ENCODE data around the gene STX10.

Gene STX10

DNA sequence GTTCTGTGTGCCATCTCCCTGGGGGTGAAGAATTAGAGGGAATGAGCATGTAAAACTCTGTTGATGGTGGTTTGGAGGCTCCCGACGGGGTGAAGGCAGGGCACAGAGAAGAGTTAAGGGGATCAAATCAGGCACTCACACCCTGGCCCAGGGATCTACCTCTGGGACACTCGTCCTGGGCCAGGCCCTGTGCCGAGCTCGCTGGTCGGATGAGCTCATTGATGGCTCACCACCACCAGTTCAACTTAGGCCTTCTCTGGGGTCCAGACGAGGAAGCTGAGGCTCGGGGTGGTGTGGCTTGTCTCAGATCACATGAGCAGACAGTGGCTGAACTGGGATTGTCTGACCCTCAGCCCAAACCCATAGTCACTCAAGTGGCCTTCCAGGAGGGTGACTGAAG is 30.5 kb downstream of the STX10 start:
- DNase-seq (ENCODE audit: low spot score) = peak; percentile 26

DNA sequence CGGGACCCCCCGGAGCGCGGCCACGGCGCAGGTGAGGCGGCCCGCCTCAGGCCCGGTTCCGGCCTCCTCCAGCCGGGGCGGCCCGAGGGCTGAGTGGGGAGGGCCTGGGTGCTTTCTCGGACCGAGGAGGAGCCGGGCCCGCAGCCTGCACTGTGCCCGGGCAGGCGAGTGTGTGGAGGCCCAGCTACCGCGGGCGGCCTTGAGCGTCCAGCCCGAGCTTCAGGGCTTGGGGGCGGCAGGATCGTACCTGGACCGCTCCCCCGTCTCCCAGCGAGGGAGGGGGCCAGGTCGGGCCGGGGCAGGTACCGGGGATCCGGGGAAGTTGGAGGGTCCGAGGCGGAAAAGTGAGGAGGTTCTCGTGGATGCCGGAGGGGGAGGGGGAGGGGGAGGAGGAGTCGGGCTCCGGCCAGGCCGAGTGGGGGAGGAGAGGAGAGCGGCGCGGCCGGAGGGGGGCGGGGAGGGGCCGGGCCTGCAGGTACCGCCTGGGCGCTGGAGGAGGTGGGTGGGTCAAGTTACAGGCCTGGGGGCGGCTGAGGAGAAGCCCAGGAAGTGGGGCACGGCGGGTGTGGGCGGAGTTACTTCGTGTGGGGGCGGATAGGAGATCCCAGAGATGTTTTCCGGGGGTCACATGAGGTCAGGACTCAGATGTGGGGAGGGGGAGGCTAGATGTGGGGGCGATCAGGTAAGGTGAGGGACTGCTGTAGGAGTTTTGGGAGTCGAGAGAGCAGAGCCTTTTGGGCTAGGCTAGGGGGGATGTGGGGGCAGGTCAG is 31.6 kb downstream of the STX10 start:
- DNase-seq (ENCODE audit: low spot score) = peak; percentile 65

DNA sequence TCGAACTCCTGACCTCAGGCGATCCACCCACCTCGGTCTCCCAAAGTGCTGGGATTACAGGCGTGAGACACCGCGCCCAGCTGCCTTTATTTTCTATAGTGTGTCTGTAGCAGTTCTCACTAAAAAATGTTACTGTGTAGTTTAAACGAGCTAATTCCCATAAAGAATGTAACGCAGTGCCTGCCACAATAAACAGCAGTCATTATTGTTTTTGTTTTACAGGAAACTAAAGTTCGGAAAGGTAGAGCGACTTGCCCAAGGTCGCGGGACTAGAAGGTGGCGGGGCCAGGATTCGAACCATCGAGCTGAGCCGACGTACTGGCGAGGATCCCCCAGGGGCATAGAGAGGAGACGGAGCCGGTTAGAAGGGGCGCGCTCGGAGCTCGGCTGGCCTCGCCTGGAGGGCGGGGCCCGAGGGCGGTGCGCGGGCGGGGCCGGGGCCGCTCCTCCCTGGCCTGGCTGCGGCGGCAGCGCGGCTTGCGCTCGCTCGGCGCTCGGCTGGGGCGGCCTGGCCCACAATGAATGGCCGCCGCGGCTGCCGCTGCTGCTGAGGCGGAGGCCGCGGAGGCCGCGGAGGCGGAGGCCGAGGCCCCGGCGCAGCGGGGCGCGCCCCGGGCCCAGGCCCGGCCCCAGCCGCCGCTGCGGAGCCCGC is 32.3 kb downstream of the STX10 start, which contains the start of gene NACC1:
NACC1 (plus strand) TSS at position 493 of the 652 bp plus-strand sequence. CDS start 16,944 bp downstream, outside the sequence.
- peak; percentile 92 for DNase-seq (ENCODE audit: low spot score)

DNA sequence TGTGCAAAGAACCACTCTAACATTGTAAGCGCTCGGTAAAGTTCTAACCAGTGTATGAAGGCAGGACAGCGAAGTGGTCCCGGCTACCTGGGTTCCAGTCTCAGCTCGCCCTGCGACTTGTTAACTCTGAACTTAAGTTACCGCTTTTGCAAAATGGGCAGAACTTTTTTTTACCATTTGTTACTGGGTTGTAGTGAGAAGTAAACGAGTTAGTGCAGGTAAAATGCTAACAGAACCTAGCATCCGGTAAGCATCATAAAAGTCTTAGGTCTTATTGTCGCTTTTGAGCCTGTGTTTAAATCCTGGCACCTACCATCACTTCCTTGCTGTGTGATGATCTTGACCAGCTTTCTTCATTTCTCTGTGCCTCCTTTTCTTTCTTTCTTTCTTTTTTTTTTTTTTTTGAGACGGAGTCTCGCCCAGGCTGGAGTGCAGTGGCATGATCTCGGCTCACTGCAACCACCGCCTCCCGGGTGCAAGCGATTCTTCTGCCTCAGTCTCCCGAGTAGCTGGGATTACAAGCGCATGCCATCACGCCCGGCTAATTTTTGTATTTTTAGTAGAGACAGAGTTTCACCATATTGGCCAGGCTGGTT is 32.9 kb downstream of the STX10 start:
- DNase-seq (ENCODE audit: low spot score) = no peak

DNA sequence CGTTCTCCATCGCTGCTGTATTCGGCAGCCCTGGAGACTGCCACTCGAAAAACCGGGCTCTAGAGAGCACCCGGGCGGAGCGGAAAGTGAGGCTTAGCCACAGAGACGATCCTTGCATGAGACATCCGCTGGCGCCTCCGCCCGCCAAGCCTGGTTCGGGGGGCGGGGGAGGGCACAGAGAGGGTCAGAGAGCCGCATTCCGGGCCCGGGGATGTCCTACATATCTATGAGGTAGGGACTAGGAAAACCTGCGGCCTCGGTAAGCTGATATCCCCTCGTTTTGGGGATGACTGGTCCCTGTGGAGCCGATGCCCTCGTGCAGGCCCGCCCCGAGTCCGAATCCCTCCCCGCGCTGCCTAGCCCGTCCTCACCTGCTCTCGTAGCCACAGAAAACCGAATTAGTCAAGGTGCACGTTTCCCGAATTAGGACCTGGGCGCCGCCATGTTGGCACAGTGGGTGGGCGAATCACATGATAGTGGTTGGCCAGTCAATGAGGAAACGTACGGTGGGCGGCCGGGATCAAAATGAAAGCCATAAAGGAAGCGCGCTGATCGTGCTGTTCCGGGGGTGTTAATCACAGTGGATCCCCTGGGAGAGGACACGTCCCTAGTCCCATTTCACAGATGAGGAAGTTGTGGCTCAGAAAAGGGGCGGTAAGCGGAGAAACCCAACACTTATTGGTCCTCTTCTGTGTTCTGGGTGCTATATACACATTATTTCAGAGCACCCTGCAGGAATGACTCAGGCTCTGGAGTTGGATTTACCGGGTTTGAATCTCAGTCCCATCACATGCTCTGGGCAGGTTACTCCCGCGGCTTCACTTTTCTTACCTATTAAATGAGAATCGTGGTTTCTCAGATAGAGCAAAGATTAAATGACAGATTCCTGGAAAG is 33.6 kb downstream of the STX10 start, which contains the start of gene TRMT1:
TRMT1 (minus strand) TSS at position 459 of the 894 bp plus-strand sequence; CDS start at position 118, 341 bp downstream.
- peak; percentile 95 for DNase-seq (ENCODE audit: low spot score)

DNA sequence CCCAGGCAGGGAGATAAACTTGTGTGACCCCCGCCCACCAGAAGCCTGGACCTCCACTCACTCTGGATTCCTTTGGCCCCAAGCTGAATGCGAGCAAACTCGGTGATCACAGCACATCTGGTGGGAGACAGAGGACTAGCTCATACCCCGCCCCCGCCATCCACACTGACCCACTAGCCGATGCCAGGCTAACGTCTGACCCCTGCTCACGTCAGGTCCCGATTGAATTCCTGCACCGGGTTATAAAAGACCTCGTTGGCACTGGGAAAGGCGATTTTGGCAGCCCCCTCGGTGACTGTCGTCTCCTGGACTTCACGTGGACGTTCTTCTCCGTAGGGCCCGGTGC is 34.3 kb downstream of the STX10 start:
- DNase-seq (ENCODE audit: low spot score) = no peak

DNA sequence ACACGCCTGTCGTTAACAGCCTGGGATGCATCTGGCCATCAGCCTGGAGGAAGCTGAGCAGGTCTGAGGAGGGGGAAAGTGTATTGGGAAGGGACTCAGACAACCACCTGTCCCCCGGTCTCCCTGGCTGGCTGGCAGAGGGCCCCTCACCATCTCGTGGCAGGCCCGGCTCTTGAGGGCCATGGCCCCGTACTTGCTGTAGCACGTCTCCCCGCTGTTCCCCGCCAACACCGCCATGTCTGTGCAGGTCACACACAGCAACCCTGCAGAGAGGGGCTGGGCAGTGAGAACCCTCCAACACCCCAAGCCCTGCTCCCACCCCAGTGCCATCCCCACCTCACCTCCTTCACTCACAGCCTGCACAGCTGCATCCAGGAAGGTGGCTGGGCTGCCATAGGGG is 37.6 kb downstream of the STX10 start:
- DNase-seq (ENCODE audit: low spot score) = no peak

DNA sequence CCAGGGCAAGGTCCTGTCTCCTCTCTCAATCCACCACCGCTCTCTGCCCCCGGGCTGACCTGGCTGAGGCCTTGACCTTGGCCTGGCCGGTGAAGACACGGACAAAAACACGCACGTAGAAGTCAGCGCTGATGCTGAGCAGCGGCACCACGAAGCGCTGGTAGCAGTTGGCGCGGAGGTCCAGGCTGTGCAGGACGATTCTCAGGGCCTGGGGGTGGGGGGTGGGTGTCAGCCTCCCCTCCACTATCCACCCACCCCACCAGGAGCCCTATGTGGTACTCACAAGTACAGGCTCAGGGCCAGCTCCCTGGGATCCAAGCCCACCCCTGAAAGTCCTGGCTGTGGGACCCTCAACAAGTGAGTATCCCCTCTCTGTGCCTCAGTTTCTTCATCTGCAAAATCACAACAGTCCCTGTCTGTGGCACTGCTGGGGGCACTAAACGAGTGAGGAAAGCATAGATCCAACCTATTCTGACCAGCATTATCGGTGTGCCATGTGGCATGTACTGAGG is 40.0 kb downstream of the STX10 start:
- no peak for DNase-seq (ENCODE audit: low spot score)

DNA sequence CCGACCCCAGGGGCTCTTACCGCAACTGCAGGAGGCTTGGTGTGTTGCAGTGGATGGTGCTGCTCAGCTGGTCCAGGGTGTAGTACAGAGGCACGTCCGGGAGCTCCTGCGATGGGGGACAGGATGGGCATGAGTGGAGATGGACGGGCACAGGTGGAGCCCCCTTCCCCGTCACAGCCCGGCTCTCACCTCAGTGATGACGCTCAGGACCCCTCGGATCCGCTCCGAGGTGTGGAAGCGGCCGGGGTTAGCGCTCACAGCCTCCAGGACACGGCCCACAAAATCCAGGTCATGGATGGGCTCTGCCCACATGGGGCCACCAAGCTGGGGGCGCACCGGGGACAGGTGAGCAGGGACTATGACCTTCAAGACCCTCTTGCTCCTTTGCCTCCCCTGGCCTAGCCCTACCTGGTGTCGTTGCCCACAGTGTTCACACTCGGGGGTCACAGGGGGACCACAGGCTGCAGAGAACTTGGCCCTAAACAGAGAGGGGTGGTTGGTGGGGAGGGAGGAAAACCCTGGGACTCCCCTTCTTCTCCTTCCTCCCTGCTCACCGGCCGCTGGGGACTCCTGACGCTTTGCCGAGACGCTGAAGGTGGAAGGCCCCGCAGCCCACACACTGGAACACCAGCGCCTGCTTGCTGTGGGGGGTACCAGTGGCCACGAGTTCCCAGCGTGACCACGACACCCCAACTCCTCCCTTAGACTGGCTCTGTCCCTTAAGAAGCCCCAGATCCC is 40.6 kb downstream of the STX10 start:
- no peak for DNase-seq (ENCODE audit: low spot score)

DNA sequence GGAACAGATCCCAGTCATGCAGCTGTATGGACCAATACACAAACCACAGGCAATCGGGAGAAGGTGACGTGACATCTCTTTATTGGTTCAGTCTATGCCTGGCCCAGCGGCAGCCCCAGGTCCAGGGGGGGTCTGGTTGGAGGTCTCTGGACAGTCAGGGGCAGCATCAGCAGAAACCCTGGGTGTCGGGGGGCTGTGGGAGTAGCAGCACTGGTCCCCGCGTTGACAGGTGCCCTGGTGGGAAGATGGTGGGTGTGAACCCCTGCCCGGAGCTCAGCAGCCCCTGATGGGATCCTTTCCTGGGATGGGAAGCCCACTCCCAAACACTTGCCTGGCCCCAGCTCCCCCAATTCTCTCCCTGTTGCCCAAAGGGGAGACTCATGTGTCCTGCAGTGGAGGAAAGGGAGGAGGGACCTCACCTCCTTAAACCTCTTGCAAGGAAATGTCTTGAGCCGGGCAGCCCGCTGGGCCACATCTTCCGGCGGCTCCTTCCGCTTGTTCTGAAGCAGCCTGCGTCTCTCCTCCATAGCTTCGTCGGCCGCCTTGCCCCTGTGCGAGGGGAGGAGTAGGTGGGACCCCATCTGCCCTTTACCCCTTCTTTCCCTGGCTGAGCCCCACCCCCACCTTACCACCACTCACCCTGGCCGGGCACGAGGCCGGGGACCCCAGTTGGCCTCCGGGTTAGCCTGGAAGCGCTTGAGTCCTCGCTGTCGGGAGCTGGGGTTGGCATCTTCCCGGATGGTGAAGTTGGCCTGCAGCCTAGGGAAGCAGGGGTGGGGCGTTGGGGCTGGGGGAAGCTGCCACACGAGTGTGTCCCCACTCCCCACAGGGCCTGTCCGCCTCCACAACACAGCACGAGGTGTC is 45.1 kb downstream of the STX10 start:
- DNase-seq (ENCODE audit: low spot score) = no peak

DNA sequence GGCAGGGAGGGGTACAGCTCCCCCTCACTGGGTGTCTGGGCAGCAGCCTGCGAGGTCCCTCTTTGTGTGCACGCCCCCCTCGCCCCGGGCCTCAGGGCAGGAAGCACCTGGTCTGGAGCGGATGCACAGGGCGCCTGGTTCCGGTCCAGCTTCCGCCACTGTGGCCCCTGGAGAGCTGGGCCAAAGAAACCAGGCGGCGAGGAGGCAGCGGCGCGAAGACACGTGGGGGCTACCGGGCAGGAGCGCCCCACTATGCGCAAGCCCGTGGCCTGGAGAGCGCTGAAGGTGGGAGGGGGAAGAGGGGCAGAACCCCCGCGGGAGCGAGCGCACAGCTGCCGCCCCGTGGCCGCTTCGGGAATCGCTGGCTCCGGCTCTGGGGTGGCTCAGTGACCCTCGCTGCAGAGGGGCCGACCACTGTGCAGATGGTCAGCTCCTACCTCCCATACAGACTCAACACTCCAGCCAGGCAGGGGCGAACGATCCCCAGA is 45.8 kb downstream of the STX10 start:
- DNase-seq (ENCODE audit: low spot score) = no peak

DNA sequence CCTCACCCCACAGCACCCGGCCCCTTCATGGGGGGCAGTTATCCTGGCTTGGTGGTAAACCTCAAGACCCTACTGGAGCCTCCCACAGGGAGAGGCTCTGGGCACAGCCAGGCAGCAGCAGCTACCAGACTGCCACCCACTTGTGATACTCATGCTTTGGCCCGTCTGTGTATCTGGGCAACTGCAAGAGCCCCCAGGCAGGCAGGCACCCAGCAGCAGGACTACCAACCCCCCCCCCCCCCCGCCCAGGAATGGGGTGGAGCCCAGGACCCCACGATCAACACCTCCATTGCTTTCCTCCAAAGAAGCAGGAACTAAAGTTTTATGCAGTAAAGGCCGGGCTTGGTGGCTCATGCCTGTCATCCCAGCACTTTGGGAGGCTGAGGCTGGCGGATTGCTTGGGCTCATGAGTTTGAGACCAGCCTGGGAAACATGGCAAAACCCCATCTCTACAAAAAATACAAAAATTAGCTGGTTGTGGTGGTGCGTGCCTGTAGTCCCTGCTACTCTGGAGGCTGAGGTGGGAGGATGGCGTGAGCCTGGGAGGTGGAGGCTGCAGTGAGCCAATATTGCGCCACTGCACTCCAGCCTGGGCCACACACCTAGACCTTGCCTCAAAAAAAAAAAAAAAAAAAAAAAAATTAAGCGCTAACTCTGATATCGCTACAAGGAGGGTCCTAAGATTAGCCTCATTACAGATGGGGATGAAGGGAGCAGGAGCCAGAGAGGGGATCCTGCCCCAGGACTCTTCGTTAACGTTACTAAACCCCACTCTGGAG is 46.4 kb downstream of the STX10 start:
- DNase-seq (ENCODE audit: low spot score) = no peak

DNA sequence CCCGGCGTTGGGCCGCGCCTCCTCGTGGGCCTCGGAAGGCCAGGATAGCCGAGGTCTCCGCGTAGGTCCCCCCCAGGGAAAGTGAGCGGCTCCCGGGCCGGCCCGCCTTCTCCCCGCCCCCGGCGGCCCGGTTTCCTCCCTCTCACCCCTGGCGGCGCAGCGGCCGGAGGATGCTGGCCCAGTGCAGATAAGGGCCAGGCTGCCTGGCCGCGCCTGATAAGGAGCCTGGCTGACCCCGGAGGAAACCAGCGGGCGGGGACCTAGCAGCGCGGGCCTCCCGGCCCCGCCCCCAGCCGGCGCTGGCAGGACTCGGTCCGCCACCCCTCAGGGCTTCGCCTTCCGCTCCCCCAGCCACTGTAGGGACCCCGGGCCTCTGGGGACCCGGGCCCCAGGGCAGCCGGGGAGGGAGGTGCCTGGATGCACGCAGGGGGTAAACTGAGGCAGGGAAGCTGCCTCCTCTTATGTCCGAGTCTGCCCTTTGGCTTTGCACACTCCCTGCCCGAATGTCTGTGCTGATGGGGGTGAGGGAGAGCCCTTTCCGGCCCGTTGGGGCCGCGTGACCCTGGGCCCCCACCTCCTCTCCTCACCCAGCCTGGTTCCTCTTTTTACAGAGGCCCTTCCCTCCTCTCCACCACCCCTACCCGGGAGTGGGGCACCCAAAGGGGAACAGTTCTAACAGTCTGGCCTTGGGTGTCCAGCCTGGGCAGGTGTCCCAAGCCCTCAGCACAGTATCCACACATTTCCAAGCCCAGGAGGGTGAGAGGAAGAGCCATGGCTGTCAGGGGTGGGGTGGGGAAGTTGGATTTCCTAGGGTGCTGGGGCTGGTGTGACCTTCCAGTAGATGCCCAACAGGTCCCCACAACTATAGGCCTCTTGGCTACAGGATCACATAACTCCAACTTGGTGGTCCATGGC is 47.3 kb downstream of the STX10 start, which contains the start of gene LYL1:
LYL1 (minus strand) TSS at position 193 of the 915 bp plus-strand sequence. CDS start 1,687 bp downstream, outside the sequence.
- no peak for DNase-seq (ENCODE audit: low spot score)

DNA sequence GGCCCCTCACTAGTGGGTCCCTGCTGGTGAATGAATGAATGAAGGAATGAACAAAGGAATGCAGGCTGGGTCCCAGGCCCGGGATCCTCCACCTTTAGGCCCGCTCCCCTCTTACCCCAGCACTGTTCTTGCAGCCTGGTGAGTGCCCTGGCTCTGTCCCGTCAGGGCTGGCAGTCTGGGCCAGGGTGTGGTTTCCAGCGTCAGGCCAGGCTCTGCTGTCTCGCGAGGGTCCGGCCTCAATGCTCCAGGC is 47.8 kb downstream of the STX10 start:
- DNase-seq (ENCODE audit: low spot score) = no peak

DNA sequence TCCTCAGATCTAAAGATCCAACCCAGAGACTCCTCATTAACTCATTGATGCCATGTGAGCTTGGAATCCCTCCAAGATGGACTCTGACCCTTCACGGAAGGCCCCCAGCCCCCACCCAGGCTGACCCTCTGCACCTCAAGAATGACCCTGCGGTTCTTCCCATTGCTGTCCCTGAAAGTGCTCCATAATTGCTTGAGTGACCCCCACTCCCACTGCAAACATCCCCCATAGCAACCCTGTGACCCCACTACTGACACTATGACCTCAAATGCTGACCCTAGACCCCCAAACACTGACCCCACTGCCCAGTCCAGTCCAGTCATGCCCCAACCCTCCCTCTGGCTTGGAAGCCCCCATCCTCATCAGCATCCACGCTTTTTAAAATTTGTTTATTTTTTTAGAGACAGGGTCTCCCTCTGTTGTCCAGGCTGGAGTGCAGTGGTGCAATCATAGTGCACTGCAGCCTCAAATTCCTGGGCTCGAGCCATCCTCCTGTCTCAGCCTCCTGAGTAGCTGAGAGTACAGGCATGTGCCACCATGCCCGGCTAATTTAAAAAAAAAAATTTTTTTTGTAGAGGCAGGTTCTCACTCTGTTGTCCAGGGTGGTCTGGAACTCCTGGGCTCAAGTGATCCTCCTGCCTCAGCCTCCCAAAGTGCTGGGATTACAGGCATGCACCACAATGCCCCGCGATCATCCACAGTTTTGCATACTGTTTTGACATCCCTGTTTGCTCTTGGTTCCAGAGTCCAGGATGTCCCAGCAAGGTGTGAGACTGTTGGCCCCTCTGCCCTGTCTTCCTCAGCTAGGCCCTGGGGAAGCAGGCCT is 48.4 kb downstream of the STX10 start:
- DNase-seq (ENCODE audit: low spot score) = no peak

DNA sequence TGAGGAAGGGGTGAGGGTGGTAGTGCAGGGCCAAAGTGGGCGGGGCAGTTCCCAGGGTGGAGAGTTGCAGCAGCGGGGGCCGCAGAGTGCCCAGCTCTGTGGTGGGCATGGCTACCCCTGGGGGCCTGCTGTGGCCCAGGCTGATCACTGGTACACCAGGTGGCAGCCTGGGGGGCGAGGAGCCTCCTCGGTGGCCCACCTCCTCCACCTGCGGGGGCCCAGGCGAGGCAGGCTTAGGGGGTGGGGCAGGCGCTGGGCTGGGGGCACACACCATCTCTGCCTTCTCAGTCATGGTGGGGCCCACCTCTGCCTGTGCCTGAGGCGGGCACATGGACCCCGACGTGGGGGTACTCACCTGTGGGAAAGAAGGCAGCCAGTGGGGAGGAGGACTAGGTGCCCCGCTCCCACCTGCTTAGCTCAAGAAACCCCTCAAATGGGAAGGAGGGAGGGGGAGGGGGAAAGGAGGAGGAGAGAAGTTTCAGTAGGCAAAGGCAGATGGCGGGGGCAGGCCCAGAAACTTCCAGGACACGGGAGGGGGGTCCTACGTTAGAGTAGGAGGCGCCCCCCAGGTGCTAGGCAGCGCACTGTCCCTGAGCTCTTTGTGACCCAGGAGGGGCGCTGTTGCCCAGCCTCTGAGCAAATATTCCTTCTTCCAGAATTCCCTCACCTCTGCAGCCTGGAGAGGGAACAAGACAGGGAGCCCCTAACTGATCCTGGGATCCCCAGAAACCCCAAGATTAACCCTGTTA is 49.2 kb downstream of the STX10 start:
- no peak for DNase-seq (ENCODE audit: low spot score)
